ENCODE results near the gene CAMTA1. TPM values are rescaled to one million over a fixed set of nuclear protein-coding genes. Genes with fewer than 3 reads are reported as not detected.
A peak's percentile ranks its signal among the peaks of the same experiment; 100 is the strongest.

The CAMTA1 gene
- total RNA-seq, 1 donor from 2014 or later: 99.0 TPM

- H3K27me3 Mint-ChIP-seq: peaks cover 32% of the 10 kb centered on the region
- DNase-seq (ENCODE audit: low spot score, unreplicated experiment): no peak
- H3K9me3 Mint-ChIP-seq (ENCODE audit: low read depth): no peaks in the 10 kb centered on the region
- TF ChIP-seq CTCF (IDR thresholded peaks at IDR 0.05; ENCODE audit: unreplicated experiment): no peak
- H3K4me3 Mint-ChIP-seq (ENCODE audit: low read depth): no peak overlapping the region
- no peaks in the 10 kb centered on the region for H3K4me1 Mint-ChIP-seq (ENCODE audit: low read depth)
- H3K36me3 Mint-ChIP-seq (ENCODE audit: insufficient read depth): no peaks in the 10 kb centered on the region
- no peak overlapping the region for H3K27ac Mint-ChIP-seq
Measured at GRCh38 chr1:7516929-7517328, 731.7 kb downstream of the CAMTA1 start.

GRCh38 chr1:7517611-7518330 lies 732.5 kb downstream of the CAMTA1 start:
- H3K36me3 Mint-ChIP-seq (ENCODE audit: insufficient read depth): no peaks in the 10 kb centered on the region

GRCh38 chr1:7518411-7518810 lies 733.2 kb downstream of the CAMTA1 start:
- Mint-ChIP-seq H3K36me3 (ENCODE audit: insufficient read depth) (no peaks in the 10 kb centered on the region), H3K27me3 (peaks cover 24% of the 10 kb centered on the region), H3K9me3 (ENCODE audit: low read depth) (no peaks in the 10 kb centered on the region), H3K27ac (no peak overlapping the region), H3K4me3 (ENCODE audit: low read depth) (no peak overlapping the region), H3K4me1 (ENCODE audit: low read depth) (no peaks in the 10 kb centered on the region)
- no peak for DNase-seq (ENCODE audit: low spot score, unreplicated experiment)
- TF ChIP-seq CTCF (IDR thresholded peaks at IDR 0.05; ENCODE audit: unreplicated experiment): no peak

More at GRCh38 chr1:7517611-7518330, 732.5 kb downstream of the CAMTA1 start:
- H3K27me3 Mint-ChIP-seq: peaks cover 24% of the 10 kb centered on the region
- TF ChIP-seq CTCF (IDR thresholded peaks at IDR 0.05; ENCODE audit: unreplicated experiment): no peak
- H3K27ac Mint-ChIP-seq: no peak overlapping the region
- no peaks in the 10 kb centered on the region for H3K4me1 Mint-ChIP-seq (ENCODE audit: low read depth)
- no peak overlapping the region for H3K4me3 Mint-ChIP-seq (ENCODE audit: low read depth)
- no peak for DNase-seq (ENCODE audit: low spot score, unreplicated experiment)
- no peaks in the 10 kb centered on the region for H3K9me3 Mint-ChIP-seq (ENCODE audit: low read depth)

- peaks cover 19% of the 10 kb centered on the region for H3K27me3 Mint-ChIP-seq
- H3K4me3 Mint-ChIP-seq (ENCODE audit: low read depth): no peak overlapping the region
- no peaks in the 10 kb centered on the region for H3K36me3 Mint-ChIP-seq (ENCODE audit: insufficient read depth)
- no peaks in the 10 kb centered on the region for H3K4me1 Mint-ChIP-seq (ENCODE audit: low read depth)
- TF ChIP-seq CTCF (IDR thresholded peaks at IDR 0.05; ENCODE audit: unreplicated experiment): no peak
- no peak overlapping the region for H3K27ac Mint-ChIP-seq
- H3K9me3 Mint-ChIP-seq (ENCODE audit: low read depth): no peaks in the 10 kb centered on the region
- DNase-seq (ENCODE audit: low spot score, unreplicated experiment): no peak
Measured at GRCh38 chr1:7519181-7519860, 734.1 kb downstream of the CAMTA1 start.

GRCh38 chr1:7519861-7520395 lies 734.7 kb downstream of the CAMTA1 start:
- H3K4me3 Mint-ChIP-seq (ENCODE audit: low read depth): no peak overlapping the region
- H3K27ac Mint-ChIP-seq: peak overlapping the region; percentile 52
- no peaks in the 10 kb centered on the region for H3K4me1 Mint-ChIP-seq (ENCODE audit: low read depth)
- no peaks in the 10 kb centered on the region for H3K9me3 Mint-ChIP-seq (ENCODE audit: low read depth)
- TF ChIP-seq CTCF (IDR thresholded peaks at IDR 0.05; ENCODE audit: unreplicated experiment): no peak
- DNase-seq (ENCODE audit: low spot score, unreplicated experiment): no peak
- no peaks in the 10 kb centered on the region for H3K36me3 Mint-ChIP-seq (ENCODE audit: insufficient read depth)
- H3K27me3 Mint-ChIP-seq: peaks cover 20% of the 10 kb centered on the region

Data from progenitor cell of endocrine pancreas (in vitro differentiated cells).